KOPT-K1 (cell line): ENCODE results near the gene PNPLA6.

Experiments used
- H3K27ac ChIP-seq: fragments of 200-600 bp; sonication (generic); 2 replicates; pipeline ENCODE4 v1.5.1; 2016; ENCODE audit warnings: antibody characterized with exemption, mild to moderate bottlenecking, low read depth, low read length; ENCODE audit not compliant: poor library complexity, severe bottlenecking
- H3K36me3 ChIP-seq: fragments of 200-600 bp; sonication (generic); 2 replicates; pipeline ENCODE4 v1.5.1; 2017; ENCODE audit warnings: antibody characterized with exemption, mild to moderate bottlenecking, low read length, moderate library complexity; ENCODE audit not compliant: insufficient read depth
- H3K9me3 ChIP-seq: fragments of 200-600 bp; sonication (generic); 2 replicates; pipeline ENCODE4 v1.5.1; 2017; ENCODE audit warnings: antibody characterized with exemption, low read length, mild to moderate bottlenecking; ENCODE audit not compliant: insufficient read depth, poor library complexity, severe bottlenecking

The PNPLA6 gene

DNA sequence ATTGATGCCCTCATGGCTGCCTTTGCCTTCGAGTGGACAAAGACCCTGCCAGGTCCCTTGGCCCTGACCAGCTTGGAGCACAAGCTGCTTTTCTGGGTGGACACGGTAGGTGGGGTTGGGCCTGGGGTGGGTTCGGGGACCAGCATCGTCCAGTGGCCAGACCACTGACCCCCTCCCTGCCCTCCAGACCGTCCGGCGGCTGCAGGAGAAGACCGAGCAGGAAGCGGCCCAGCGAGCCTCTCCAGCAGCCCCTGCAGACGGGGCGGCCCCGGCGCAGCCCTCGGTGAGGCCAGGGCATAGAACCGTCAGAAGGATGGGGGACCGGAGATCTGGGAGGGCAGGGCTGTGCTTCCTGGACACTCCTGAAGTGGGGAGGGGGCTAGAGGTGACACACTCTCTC is 70.8 kb downstream of the PNPLA6 start:
- H3K36me3 ChIP-seq: no peaks in the 10 kb centered on the region
- H3K9me3 ChIP-seq: no peaks in the 10 kb centered on the region
- no peak overlapping the region for H3K27ac ChIP-seq

DNA sequence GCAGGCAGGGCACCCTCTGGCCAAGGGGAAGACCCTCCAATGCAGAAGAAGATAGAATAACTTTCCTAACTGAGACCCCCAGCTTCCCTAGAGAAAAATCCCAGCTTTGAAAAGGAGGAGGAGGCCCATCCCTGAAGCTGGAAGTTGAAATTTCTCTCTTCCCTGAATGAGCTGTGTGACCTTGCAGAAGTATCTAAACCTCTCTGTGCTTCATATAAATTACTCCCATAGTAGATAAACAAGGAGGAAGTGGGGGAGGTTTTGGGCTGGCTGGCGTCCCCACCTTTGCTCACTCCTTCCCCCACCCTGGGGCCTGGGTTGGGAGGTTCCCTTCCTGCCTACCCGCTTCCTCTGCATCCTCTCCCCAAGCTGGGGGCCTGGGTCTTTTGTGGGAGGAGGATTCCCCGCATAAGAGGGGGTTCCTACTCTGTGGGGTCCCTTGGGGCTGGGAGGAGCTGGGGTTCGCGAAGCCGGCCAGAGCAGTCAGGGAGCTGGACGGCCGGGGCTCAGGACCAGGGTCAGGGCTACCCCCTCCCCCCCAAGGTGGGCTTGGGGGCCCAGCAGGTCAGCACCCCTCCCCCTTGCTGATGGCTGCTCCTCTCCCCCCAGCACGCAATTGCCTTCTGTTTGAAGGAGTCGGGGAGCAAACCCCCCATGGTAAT is 71.8 kb downstream of the PNPLA6 start:
- H3K9me3 ChIP-seq: no peaks in the 10 kb centered on the region
- H3K36me3 ChIP-seq: no peaks in the 10 kb centered on the region
- H3K27ac ChIP-seq: no peak overlapping the region

DNA sequence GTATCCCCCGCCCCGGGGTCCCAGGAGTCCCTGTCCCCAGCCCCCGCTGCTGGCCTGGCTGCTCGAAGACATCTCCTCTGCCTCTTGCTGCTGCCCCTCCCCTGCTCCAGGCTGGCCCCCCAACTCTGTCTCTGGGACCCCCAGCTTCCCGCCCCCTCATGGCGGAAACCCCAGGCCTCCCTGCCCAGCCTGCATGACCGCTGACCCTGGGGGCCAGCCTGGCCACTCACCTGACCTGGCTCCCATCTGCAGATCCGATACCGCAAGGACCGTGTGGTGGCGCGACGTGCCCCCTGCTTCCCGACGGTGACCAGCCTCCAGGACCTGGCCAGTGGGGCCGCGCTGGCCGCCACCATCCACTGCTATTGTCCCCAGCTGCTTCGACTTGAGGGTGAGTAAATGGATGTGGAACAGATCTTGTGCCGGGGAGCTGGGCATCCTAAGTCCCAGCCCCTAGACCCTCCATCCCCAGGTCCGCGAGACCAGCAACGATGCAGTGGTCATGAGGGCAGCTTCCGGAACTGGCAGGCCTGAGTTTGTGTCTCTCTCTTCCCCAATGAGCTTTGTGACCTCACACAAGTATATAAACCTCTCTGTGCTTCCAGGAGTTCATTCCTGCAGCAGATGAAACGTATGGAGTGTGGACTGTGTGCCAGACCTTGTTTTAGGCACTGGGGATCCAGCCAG is 72.5 kb downstream of the PNPLA6 start:
- H3K36me3 ChIP-seq: no peaks in the 10 kb centered on the region

DNA sequence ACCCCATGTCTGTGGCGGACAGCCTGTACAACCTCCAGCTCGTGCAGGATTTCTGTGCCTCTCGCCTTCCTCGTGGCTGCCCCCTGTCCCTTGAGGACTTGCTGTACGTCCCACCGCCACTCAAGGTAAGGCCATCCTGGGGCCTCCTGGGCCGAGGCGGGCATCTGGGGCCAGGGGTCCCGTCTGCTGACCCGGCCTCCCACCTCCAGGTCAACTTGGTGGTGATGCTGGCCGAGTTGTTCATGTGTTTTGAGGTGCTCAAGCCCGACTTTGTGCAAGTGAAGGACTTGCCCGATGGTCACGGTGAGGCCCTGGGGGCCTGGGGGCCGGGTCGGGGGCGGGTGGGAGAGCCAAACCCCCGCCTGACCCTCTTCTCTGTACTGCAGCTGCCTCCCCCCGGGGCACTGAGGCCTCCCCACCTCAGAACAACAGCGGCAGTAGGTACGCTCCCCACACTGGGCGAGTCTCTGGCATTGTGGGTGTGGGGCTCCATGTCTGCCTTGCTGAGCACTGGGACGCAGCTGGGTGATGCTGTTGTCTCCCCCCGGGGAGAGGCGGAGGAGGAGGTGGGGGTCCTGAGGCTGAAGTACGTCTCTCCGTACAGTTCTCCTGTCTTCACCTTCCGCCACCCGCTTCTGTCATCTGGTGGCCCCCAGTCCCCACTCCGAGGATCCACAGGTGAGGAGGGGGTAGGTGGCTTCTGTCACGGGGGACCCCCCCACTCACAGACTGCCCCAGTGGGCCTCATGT is 75.1 kb downstream of the PNPLA6 start:
- H3K27ac ChIP-seq: no peak overlapping the region
- H3K36me3 ChIP-seq: no peaks in the 10 kb centered on the region
- H3K9me3 ChIP-seq: no peaks in the 10 kb centered on the region

More for the DNA sequence above, 72.5 kb downstream of the PNPLA6 start:
- Histone ChIP-seq H3K27ac (no peak overlapping the region), H3K9me3 (no peaks in the 10 kb centered on the region)
